Liver (tissue), 9 donors: ENCODE results near the gene ANKS1A. TPM values are rescaled to one million over a fixed set of nuclear protein-coding genes. Genes with fewer than 3 reads are reported as not detected.

Experiments used
- DNase-seq: peaks from one replicate; pipeline ENCODE4 v3.0.0-alpha.2; 2017; ENCODE audit warnings: low spot score
- H3K27ac ChIP-seq, 2 donors: one replicate each; pipeline ENCODE4 v1.7.0; 2013; ENCODE audit warnings: inconsistent platforms in 2 of 2, low read length in 2 of 2, control low read depth in 1 of 2, low read depth in 1 of 2, mild to moderate bottlenecking in 1 of 2
- H3K27me3 ChIP-seq, 4 donors: one replicate each; pipeline versions ENCODE4 v1.6.1 to v1.7.0; 2013; ENCODE audit warnings: low read length in 3 of 4, inconsistent platforms in 1 of 4, mild to moderate bottlenecking in 1 of 4, moderate library complexity in 1 of 4; ENCODE audit not compliant: control insufficient read depth in 4 of 4, insufficient read depth in 4 of 4
- H3K36me3 ChIP-seq, 4 donors: one replicate each; pipeline versions ENCODE4 v1.6.1 to v1.7.0; 2013; ENCODE audit warnings: low read length in 3 of 4, mild to moderate bottlenecking in 3 of 4, low read depth in 1 of 4, moderate library complexity in 1 of 4; ENCODE audit not compliant: control insufficient read depth in 4 of 4, insufficient read depth in 3 of 4
- H3K4me1 ChIP-seq, 4 donors: one replicate each; pipeline versions ENCODE4 v1.6.1 to v1.7.0; 2013; ENCODE audit warnings: low read length in 3 of 4, mild to moderate bottlenecking in 3 of 4, moderate library complexity in 1 of 4; ENCODE audit not compliant: control insufficient read depth in 4 of 4, insufficient read depth in 4 of 4
- H3K4me3 ChIP-seq, 3 donors: one replicate each; pipeline versions ENCODE4 v1.6.1 to v1.7.0; 2013; ENCODE audit warnings: low read length in 3 of 3, control low read depth in 1 of 3, low read depth in 1 of 3, mild to moderate bottlenecking in 1 of 3
- H3K9ac ChIP-seq, 2 donors: one replicate each; pipeline ENCODE4 v1.7.0; 2013; ENCODE audit warnings: low read length in 2 of 2, mild to moderate bottlenecking in 2 of 2, moderate library complexity in 2 of 2, control low read depth in 1 of 2, low read depth in 1 of 2
- H3K9me3 ChIP-seq, 4 donors: one replicate each; pipeline versions ENCODE4 v1.6.1 to v1.7.0; 2013; ENCODE audit warnings: low read length in 3 of 4; ENCODE audit not compliant: control insufficient read depth in 4 of 4
- FOXA1 ChIP-seq: IDR thresholded peaks from 2 replicates; pipeline ENCODE4 v1.6.1; 2016; ENCODE audit warnings: antibody characterized with exemption
- FOXA2 ChIP-seq: IDR thresholded peaks from 2 replicates; pipeline ENCODE4 v1.6.1; 2016; ENCODE audit warnings: antibody characterized with exemption
- GABPA ChIP-seq, 2 donors: IDR thresholded peaks in 1 of 2; conservative IDR thresholded peaks in 1 of 2; 2 replicates each; pipeline ENCODE4 v1.6.1; 2016; ENCODE audit warnings: antibody characterized with exemption in 2 of 2, mild to moderate bottlenecking in 1 of 2, moderate library complexity in 1 of 2
- HNF4A ChIP-seq, 2 donors: conservative IDR thresholded peaks; 2 replicates each; pipeline ENCODE4 v1.6.1; 2016; ENCODE audit warnings: antibody characterized with exemption in 2 of 2, mild to moderate bottlenecking in 2 of 2
- HNF4G ChIP-seq: IDR thresholded peaks from 2 replicates; pipeline ENCODE4 v1.6.1; 2016; ENCODE audit warnings: antibody characterized with exemption
- JUND ChIP-seq, 2 donors: IDR thresholded peaks; 2 replicates each; pipeline ENCODE4 v1.6.1; 2016; ENCODE audit warnings: antibody characterized with exemption in 2 of 2
- NR2F2 ChIP-seq: IDR thresholded peaks from 2 replicates; pipeline ENCODE4 v1.6.1; 2016; ENCODE audit warnings: antibody characterized with exemption
- RAD21 ChIP-seq, 2 donors: IDR thresholded peaks; 2 replicates each; pipeline ENCODE4 v1.6.1; 2016; ENCODE audit warnings: antibody characterized with exemption in 2 of 2, mild to moderate bottlenecking in 2 of 2
- RXRA ChIP-seq, 2 donors: IDR thresholded peaks; 2 replicates each; pipeline ENCODE4 v1.6.1; 2017 to 2018; ENCODE audit warnings: antibody characterized with exemption in 2 of 2, mild to moderate bottlenecking in 1 of 2
- SP1 ChIP-seq: IDR thresholded peaks from 2 replicates; pipeline ENCODE4 v1.6.1; 2018; ENCODE audit warnings: antibody characterized with exemption, mild to moderate bottlenecking
- TAF1 ChIP-seq: conservative IDR thresholded peaks from 2 replicates; pipeline ENCODE4 v1.6.1; 2016; ENCODE audit warnings: antibody characterized with exemption, mild to moderate bottlenecking
- YY1 ChIP-seq: IDR thresholded peaks from 2 replicates; pipeline ENCODE4 v1.6.1; 2016; ENCODE audit warnings: antibody characterized with exemption, mild to moderate bottlenecking
- ZBTB33 ChIP-seq: IDR thresholded peaks from 2 replicates; pipeline ENCODE4 v1.6.1; 2016; ENCODE audit warnings: antibody characterized with exemption
- WGBS: extraction: QIAGEN DNeasy Blood & Tissue Kit; methylation state at CpG from one replicate; pipeline ENCODE4 v1.1.7; 2013; 5-methylcytosine and 5-hydroxymethylcytosine counted together
- polyA plus RNA-seq, 2 donors: library from polyadenylated mRNA; stranded (reverse) in 1 of 2; unstranded in 1 of 2; fragments of 200-250 nt in 1 of 2; fragments of >200 nt in 1 of 2; fragmentation: Nextera tagmentation in 1 of 2; extraction: Ambion mirVana in 1 of 2; gene quantifications; one replicate each; pipeline versions ENCODE4 v1.2.1 to v1.2.3, GENCODE V29; 2013 to 2015
- total RNA-seq, 2 donors: library from RNA; depleted of rRNA; stranded (reverse); fragments of >200 nt; gene quantifications; one replicate each; pipeline ENCODE4 v1.2.3, GENCODE V29; 2014
- TF ChIP-seq, protein P1 (sequence below): IDR thresholded peaks from 2 replicates; pipeline ENCODE4 v1.6.1; 2016; ENCODE audit warnings: antibody characterized with exemption
- TF ChIP-seq, protein P2 (sequence below): IDR thresholded peaks from 2 replicates; pipeline ENCODE4 v1.6.1; 2016; ENCODE audit warnings: antibody characterized with exemption
- TF ChIP-seq, protein P3 (sequence below): fragments of 150-350 bp; IDR thresholded peaks from 2 replicates; pipeline ENCODE4 v1.5.1; 2017; ENCODE audit warnings: improper control_type of control experiment, low read depth, low read length; ENCODE audit not compliant: missing input control
- TF ChIP-seq, protein P4 (sequence below): IDR thresholded peaks from 2 replicates; pipeline ENCODE4 v1.6.1; 2016; ENCODE audit warnings: antibody characterized with exemption, mild to moderate bottlenecking
- donor health status: healthy.
- donor health status: healthy.
- donor health status: healthy.
- donor health status: healthy.
- donor health status: healthy.

Gene ANKS1A
- total and polyA plus RNA-seq, 4 donors: 4.3 to 18.7 (median 6.7) TPM

DNA sequence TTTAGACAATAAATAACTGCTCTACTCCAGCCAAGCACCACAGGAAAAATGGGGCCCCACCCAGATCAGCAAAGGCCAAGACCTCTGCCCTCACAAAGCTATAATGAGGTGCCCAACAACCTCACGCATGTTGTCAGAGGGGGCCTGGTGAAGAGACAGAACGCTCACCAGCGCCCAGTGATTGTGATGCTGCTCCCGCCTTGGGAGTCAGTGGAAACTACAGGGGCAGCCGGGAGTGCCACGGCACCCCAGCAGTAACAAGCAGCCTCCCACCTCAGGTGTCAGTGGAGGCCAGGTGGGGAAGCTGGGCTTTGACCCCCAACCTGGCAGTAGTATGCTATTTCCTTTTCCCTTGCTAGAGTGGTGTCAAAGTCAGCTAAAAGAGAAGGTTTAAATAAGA lies 204.7 kb downstream of the ANKS1A start (continued):
- TF ChIP-seq GABPA (IDR thresholded peaks at IDR 0.05 in 1 of 2, conservative IDR thresholded peaks at IDR 0.05 in 1 of 2): no peak

- WGBS: 51% methylated on average over 4 of the region's 4 CpGs
- peaks cover 2 to 28% (median 15%) of the 10 kb centered on the region in 4 donors for H3K4me1 ChIP-seq
Observed at GRCh38 chr6:35094183-35094582, 205.1 kb downstream of the ANKS1A start.

GRCh38 chr6:35096129-35096862 lies 207.2 kb downstream of the ANKS1A start:
- H3K27ac ChIP-seq: peak overlapping the region in 1 of 2 donors; percentile 14
- no peak for DNase-seq
- no peak overlapping the region for H3K4me3 ChIP-seq
- no peaks in the 10 kb centered on the region for H3K9me3 ChIP-seq
- 39% methylated on average over 4 of the region's 4 CpGs for WGBS
- no peak overlapping the region for H3K9ac ChIP-seq
- H3K4me1 ChIP-seq: peaks cover 2 to 21% (median 14%) of the 10 kb centered on the region in 4 donors
- H3K36me3 ChIP-seq: peaks cover 0 to 3% (median 0%) of the 10 kb centered on the region in 4 donors
- H3K27me3 ChIP-seq: no peaks in the 10 kb centered on the region
- TF ChIP-seq FOXA2 (no peak), NR2F2 (peak; percentile 40), ZBTB33 (no peak), GABPA (IDR thresholded peaks at IDR 0.05 in 1 of 2, conservative IDR thresholded peaks at IDR 0.05 in 1 of 2) (no peak), TAF1 (no peak), HNF4G (no peak), RXRA (IDR thresholded peaks at IDR 0.05) (no peak), HNF4A (conservative IDR thresholded peaks at IDR 0.05) (peak in 1 of 2 donors; percentile 17), YY1 (peak; percentile 86), SP1 (no peak)
- TF ChIP-seq, protein P1, sequence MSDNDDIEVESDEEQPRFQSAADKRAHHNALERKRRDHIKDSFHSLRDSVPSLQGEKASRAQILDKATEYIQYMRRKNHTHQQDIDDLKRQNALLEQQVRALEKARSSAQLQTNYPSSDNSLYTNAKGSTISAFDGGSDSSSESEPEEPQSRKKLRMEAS: no peak
- TF ChIP-seq, protein P2, sequence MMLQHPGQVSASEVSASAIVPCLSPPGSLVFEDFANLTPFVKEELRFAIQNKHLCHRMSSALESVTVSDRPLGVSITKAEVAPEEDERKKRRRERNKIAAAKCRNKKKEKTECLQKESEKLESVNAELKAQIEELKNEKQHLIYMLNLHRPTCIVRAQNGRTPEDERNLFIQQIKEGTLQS: no peak

More at GRCh38 chr6:35094183-35094582, 205.1 kb downstream of the ANKS1A start:
- Histone ChIP-seq H3K4me3 (no peak overlapping the region), H3K27ac (no peak overlapping the region), H3K27me3 (no peaks in the 10 kb centered on the region), H3K9ac (no peak overlapping the region), H3K9me3 (no peaks in the 10 kb centered on the region), H3K36me3 (peaks cover 0 to 8% (median 3%) of the 10 kb centered on the region in 4 donors)
- TF ChIP-seq HNF4G (no peak), YY1 (peak; percentile 26), RAD21 (IDR thresholded peaks at IDR 0.05) (no peak), FOXA1 (no peak), SP1 (no peak), FOXA2 (no peak), HNF4A (conservative IDR thresholded peaks at IDR 0.05) (peak in 1 of 2 donors; percentile 38), JUND (IDR thresholded peaks at IDR 0.05) (peak in 1 of 2 donors; percentile 12), GABPA (IDR thresholded peaks at IDR 0.05 in 1 of 2, conservative IDR thresholded peaks at IDR 0.05 in 1 of 2) (no peak)
- TF ChIP-seq, protein P1: no peak
- TF ChIP-seq, protein P2: peak; percentile 37
- TF ChIP-seq, protein P3, sequence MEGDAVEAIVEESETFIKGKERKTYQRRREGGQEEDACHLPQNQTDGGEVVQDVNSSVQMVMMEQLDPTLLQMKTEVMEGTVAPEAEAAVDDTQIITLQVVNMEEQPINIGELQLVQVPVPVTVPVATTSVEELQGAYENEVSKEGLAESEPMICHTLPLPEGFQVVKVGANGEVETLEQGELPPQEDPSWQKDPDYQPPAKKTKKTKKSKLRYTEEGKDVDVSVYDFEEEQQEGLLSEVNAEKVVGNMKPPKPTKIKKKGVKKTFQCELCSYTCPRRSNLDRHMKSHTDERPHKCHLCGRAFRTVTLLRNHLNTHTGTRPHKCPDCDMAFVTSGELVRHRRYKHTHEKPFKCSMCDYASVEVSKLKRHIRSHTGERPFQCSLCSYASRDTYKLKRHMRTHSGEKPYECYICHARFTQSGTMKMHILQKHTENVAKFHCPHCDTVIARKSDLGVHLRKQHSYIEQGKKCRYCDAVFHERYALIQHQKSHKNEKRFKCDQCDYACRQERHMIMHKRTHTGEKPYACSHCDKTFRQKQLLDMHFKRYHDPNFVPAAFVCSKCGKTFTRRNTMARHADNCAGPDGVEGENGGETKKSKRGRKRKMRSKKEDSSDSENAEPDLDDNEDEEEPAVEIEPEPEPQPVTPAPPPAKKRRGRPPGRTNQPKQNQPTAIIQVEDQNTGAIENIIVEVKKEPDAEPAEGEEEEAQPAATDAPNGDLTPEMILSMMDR: no peak
- TF ChIP-seq, protein P4, sequence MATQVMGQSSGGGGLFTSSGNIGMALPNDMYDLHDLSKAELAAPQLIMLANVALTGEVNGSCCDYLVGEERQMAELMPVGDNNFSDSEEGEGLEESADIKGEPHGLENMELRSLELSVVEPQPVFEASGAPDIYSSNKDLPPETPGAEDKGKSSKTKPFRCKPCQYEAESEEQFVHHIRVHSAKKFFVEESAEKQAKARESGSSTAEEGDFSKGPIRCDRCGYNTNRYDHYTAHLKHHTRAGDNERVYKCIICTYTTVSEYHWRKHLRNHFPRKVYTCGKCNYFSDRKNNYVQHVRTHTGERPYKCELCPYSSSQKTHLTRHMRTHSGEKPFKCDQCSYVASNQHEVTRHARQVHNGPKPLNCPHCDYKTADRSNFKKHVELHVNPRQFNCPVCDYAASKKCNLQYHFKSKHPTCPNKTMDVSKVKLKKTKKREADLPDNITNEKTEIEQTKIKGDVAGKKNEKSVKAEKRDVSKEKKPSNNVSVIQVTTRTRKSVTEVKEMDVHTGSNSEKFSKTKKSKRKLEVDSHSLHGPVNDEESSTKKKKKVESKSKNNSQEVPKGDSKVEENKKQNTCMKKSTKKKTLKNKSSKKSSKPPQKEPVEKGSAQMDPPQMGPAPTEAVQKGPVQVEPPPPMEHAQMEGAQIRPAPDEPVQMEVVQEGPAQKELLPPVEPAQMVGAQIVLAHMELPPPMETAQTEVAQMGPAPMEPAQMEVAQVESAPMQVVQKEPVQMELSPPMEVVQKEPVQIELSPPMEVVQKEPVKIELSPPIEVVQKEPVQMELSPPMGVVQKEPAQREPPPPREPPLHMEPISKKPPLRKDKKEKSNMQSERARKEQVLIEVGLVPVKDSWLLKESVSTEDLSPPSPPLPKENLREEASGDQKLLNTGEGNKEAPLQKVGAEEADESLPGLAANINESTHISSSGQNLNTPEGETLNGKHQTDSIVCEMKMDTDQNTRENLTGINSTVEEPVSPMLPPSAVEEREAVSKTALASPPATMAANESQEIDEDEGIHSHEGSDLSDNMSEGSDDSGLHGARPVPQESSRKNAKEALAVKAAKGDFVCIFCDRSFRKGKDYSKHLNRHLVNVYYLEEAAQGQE: no peak
- DNase-seq: no peak
